SH-SY5Y (cell line): ENCODE measurements around the gene RAB15.

Experiments used
- GATA2 ChIP-seq: IDR thresholded peaks from 2 replicates; pipeline ENCODE4 v1.6.1; 2011; ENCODE audit warnings: mild to moderate bottlenecking, low read depth, low read length
- GATA3 ChIP-seq: IDR thresholded peaks from 2 replicates; pipeline ENCODE4 v1.6.1; 2011; ENCODE audit warnings: low read depth, mild to moderate bottlenecking, low read length, moderate library complexity

DNA sequence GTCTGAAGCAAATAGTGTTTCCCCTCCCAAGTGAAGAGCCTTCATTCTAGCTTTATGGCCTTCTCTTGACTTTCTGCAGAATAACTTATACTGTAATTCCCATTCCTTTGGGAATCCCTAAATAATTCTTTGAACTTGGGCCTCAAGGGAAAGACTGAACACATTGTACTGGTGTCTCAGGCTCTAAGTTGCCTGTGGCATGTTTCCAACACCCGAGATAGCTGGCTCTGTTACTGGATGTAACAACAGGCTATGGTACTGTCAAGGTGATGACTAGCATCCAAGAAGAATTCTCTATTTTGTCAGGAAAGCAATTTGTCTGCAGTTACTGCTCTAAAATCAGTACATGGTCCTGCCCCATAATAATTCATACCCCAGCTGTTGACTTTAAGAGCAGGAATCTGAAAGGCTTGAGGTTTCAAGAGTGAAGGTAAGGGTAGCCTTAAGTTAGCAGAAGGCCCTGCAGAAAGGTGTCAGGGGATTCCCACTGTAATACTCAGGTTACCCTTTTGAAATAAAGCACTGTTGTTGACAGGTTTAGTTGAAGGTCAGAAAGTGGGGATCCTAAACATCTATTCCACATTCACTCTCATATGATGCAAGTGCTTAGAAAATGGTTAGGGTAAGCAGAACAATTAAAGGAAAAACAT is 34.8 kb downstream of the RAB15 start:
- no peak for TF ChIP-seq GATA2
- no peak for TF ChIP-seq GATA3
